ENCODE results near the gene GRM5.
A peak's percentile ranks its signal among the peaks of the same experiment; 100 is the strongest.

GRM5 gene

GRCh38 chr11:88617226-88617625, 448.6 kb downstream of the GRM5 start:
- no peak for DNase-seq (ENCODE audit: low spot score)

GRCh38 chr11:88604260-88604659, 461.5 kb downstream of the GRM5 start:
- DNase-seq (ENCODE audit: low spot score): no peak

DNA sequence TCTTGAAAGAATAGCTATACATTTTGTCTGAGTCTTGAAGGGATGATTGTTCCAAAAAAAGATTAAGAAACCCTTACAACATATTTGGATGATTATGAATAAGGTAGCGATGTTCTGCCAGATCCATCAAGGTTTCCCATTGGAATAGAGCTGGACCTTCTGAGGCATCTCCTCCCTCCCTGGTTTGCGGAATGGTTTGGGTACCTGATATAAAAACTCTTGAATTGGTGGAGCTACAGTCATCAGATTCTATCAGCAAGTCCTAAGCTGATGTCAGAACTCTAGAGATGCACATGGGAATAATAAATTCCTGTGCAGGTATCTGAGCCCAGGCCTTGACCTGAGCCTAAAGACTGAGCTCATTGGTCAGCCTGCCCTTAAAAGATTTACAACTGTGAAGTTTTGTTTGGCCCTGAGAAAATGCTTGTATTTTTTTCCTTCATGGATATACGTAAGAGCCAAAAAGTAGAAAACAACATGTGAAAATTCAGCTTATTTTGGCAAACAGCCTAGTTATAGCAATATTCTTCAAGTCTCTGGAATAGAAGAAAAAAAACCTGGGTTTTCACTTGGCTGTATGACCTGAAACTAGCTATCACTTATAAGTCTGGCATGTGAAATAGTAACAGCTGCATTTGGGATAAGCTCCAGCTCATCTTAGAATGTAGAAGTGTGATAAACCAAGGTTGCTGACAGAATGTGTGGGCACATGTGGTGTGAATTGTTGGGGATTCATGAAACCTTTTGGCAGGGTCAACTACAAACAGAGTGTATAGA, 462.5 kb downstream of the GRM5 start:
- DNase-seq (ENCODE audit: low spot score): no peak

DNA sequence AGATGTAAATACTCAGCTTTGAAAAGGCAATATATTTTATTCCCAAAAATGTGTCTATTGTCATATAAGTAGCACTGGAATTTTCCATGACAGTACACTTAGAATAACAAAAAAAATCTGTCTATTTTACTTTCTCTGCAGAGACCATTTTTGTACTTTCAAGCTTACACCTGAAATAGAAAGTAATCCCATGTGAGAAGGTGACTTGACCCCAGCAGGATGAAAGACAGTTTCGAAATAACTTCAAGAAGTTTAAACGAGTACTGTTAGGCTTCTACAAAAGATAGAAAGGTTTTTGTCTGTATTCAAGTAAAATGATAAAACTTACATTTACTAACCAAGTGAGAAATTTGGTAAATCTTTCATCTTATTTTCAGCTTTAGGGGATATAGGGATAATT, 468.4 kb downstream of the GRM5 start:
- no peak for DNase-seq (ENCODE audit: low spot score)

GRCh38 chr11:88596786-88597185, 469.0 kb downstream of the GRM5 start:
- DNase-seq (ENCODE audit: low spot score): no peak

DNA sequence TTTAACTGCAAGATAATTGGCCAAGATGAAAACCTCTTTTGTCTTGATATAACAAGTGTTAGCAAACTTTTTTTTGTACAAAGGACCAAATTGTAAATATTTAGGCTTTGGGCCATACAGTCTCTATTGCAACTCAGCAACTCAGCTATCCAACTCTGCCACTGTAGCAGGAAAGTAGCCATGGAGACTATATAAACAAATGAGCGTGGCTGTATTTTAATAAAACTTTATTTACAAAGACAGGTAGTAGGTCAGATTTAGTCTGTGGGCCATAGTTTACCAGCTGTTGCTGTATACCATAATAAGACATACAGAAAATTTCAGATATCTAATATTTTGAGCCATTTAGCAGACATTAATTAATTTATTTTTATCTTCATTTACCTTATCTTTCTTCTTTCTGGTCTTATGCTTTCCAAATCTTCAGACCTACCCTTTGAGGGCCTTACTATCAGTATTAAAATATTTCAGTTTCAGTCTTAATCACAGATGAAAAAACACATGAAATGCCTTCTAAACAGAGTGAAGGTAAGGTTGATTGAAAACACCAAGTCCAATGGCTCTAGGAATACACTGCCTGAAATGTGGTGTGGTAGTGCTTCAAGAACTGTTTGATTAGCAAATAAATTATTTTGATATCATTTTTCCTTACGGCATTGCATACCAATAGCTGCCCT, 471.4 kb downstream of the GRM5 start:
- no peak for DNase-seq (ENCODE audit: low spot score)

GRCh38 chr11:88590361-88590760, 475.4 kb downstream of the GRM5 start:
- DNase-seq (ENCODE audit: low spot score): no peak

DNA sequence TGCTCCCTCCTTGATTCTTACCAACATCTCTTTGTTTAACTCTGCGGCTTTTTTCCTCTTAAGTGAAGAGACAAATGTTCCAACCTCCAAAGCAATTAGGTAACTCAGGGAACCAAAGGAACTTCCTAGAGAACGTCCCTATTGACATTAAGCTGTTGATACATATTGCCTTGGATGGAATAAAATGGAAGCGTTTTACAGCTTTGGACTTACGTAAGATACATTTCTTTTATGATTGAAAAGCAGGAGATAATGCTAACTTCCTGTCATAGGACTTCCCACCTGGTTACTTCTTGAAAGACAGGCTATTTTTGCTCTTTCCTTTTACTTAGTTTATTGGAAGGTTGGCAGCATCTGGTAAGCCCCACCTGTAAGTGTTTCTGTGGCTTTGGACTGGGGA, 482.5 kb downstream of the GRM5 start:
- no peak for DNase-seq (ENCODE audit: low spot score)

DNA sequence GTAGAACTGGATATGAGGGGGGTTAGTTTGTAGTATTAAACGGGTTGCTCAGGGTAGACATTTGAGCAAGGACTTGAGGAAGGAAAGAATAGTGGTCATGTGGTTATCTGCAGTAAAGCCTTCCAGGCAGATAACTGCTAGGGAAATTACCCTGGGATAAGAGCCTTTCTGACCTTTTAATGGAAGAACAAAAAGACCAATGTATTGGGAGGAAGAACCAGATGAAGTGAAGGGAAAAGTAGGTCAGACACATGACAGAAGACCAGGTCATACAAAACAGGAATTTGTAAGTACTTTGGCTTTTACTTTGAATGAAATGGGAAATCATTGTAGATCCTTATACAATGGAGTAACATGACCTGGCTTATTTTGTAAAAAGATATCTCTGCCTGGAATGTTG, 486.3 kb downstream of the GRM5 start:
- DNase-seq (ENCODE audit: low spot score): no peak

DNA sequence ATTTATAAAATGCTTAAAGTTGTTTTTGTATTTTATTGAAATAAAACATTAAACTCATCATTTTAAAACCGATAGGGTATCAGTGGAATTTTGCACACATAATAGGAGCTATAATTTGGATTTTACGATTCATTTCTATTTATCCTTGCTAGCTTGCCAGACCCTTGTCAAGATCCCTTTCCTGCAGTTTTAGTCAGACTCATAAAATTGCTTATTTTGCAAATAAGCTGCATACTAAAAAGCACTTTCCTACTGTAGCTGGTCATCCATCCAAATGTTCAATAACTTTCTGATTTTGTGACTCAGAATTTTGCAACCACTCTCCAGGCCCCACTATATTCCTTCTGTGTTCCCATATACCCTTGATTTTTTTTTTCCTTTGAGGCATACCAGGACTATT, 489.0 kb downstream of the GRM5 start:
- DNase-seq (ENCODE audit: low spot score): no peak

DNA sequence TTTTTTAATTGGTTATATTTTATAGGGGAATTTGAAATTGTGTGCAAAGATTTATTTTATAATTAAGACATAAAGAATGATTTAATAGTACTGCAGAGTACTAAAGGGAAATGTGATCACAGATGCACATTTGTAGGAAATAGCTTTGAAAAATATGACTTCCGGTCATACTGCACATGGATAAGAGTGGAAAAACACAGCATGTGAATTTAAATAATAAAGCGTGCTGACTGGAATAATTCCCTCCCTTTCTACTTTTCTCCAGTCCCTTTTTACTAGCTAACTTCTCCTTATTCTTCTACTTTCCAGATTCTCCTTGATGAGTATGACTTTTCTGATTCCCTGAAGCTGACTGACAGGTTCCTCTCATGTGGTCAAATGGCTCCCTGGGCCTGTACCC, 489.9 kb downstream of the GRM5 start:
- no peak for DNase-seq (ENCODE audit: low spot score)

DNA sequence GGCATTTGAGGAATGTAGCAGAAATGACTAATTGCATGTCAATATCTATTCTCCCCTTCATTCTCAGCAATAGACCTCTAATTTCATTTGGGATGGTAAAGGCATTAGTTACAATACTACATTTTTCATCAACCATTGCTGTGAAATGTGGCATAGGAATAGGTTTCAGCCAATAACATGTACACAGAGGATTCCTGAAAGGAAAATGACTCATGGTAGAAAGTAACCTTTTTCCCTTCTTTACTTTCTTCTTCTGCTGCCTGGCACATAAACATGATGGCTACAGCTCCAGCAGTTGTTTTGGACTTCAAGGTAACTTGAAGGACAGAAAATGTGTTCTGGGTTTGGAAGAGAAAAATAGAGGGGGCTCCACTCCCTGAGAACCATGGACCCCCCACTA, 496.4 kb downstream of the GRM5 start:
- no peak for DNase-seq (ENCODE audit: low spot score)

DNA sequence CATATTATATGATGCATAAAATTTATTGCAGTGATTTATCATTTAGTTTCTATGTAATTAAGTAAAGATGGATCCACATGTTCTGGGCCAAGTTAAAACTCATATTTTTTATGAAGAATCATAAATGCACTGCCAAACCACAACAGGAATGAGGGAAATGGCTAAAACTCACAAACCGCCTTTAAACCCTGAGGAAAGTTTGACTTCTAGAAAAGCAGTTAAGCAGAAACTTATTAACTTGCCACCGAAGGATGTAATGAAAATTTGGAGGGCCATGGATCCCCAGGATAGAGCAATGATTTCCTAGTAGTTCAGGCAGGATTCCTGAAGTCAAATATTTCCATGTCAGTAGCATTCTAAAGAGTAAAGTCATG, 510.0 kb downstream of the GRM5 start:
- no peak for DNase-seq (ENCODE audit: low spot score)

- DNase-seq (ENCODE audit: low spot score): no peak
Measured at GRCh38 chr11:88555018-88555828, 510.6 kb downstream of the GRM5 start.

DNA sequence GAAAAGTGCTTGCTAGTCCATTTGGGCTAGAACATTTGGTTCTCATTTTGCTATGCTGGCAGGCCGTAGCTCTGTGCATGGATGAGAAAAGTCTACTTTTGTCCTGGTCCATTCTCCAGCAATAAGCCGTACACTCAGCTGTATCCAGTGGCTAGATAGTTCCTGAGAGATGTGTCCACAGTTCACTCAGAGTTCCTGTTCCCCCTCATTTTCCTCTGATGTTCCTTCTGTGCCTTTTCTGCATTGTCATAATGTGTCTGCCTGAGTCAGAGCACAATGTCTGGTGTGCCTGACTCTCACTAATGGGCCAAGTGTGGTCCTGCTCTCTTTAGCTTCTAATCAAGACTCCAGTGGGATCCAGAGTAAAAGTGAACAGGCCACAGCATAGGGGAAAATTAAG, 512.6 kb downstream of the GRM5 start:
- no peak for DNase-seq (ENCODE audit: low spot score)

- DNase-seq (ENCODE audit: low spot score): no peak
Measured at GRCh38 chr11:88552379-88553062, 513.3 kb downstream of the GRM5 start.

DNA sequence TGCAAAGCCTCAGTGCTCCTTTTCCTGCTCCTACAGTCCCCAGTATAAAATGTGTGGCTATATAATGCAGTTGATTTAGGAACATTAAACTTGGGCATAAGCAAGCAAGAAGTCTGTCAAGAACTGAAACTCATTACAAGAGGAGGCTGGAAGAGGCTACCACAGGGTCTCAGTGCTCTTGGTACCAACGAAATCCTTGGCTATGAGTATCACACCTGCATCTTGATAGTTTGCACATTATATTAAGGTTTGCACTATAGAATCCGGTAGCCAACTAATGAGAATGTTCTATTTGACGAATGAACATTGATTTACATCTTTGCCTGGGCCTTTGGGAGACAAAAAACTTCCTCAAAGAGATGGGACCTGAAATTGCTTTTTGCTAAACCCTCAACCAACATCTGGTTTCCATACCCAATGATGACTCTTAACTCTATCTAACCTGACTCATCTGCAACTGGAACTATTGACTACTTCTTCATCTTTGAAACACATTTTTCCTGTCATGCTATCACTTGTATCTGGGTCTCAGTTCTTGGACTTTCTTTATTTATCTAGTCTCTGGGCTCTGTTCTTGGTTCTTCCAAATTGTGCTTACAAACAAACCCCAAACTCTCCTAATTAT, 521.0 kb downstream of the GRM5 start:
- no peak for DNase-seq (ENCODE audit: low spot score)

DNA sequence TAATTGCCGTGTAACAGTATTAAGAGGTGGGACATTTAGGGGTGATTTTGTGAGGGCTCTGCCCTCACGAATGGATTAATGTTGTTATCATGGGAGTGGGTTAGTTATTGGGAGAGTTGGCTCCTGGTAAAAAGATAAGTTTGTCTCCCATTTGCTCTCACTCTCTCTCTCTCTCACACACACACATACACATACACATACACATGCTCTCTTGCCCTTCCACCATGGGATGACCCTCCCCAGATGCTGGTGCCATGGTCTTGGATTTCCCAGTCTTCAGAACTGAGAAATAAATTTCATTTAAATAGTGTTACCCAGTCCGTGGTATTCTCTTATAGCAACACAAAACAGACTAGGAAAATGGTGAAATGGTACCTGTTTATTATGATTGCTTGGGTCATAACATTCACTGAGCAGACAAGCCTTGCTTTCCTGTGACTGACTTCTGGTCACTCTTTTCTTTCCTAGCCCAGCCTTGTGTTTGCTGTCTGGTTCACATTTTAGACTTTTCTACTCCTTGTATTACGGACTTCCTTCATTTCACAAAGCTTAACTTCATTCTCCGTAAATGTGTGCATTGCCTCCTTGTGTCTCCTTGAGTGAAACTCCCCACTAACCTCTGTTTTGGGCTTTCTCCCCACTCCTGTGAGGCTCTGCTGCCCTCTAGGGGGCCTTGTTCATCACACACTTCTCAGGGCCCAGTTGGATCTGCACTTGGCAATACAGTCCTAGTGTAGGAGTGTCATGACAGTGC, 521.7 kb downstream of the GRM5 start:
- peak; percentile 21 for DNase-seq (ENCODE audit: low spot score)

DNA sequence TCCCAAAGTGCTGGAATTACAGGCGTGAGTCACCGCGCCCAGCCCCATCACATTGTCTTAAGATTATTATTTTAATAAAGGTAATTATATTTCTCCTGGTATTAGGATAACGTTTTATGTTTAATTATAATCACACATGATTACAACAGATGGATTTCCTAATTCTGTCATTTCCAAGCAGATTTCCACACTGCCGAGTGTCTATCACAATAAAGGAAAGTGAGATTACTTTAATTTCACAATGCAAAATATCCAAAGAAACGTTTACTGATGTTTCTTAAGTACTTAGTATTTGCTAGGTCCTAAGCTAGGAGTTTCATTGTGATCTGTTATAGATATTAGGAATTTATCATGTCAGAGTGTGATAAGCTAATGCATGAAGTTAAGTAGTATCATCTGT, 524.8 kb downstream of the GRM5 start:
- DNase-seq (ENCODE audit: low spot score): no peak

- no peak for DNase-seq (ENCODE audit: low spot score)
Measured at GRCh38 chr11:88538098-88538497, 527.7 kb downstream of the GRM5 start.

DNA sequence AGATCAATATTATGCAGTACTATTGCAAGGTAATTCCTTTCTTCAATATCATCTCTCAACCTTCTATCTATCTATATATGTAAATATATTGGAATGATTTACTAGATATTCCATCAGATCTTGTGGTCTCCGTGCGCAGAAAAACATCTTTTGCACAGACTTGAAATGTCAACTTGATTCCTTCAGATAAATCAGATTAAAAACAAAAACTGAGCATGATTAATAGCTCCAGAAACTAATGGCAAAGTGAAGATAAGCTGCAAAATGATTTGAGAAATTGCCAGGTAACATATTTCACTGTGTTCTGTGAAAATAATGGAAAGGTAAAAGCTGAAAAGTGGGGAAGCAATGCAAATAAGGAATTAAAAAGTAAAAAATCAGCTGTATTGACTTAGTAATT, 528.2 kb downstream of the GRM5 start:
- no peak for DNase-seq (ENCODE audit: low spot score)
